Nephron progenitor cell (in vitro differentiated cells): ENCODE measurements around the gene WDR47.
"Not testable (repeated sequence)": the region's sequence is repeated elsewhere in the genome, so short reads cannot be mapped to it uniquely, and the experiment has no call there.

Source experiments
- DNase-seq: peaks from one replicate; pipeline ENCODE4 v3.0.0; 2021
- H3K27ac Mint-ChIP-seq: 2 replicates; pipeline ENCODE4 v1.8.0; 2021; ENCODE audit warnings: mild to moderate bottlenecking, moderate library complexity, mixed read lengths
- H3K27me3 Mint-ChIP-seq: 2 replicates; pipeline ENCODE4 v1.8.0; 2021; ENCODE audit warnings: mild to moderate bottlenecking, low read depth, mixed read lengths; ENCODE audit not compliant: poor library complexity
- H3K36me3 Mint-ChIP-seq: 2 replicates; pipeline ENCODE4 v1.8.0; 2021; ENCODE audit warnings: low read depth, mixed read lengths
- H3K4me1 Mint-ChIP-seq: 2 replicates; pipeline ENCODE4 v1.8.0; 2021; ENCODE audit warnings: mixed read lengths
- H3K4me3 Mint-ChIP-seq: 2 replicates; pipeline ENCODE4 v1.8.0; 2021; ENCODE audit warnings: mild to moderate bottlenecking, moderate library complexity, mixed read lengths
- H3K9me3 Mint-ChIP-seq: 2 replicates; pipeline ENCODE4 v1.8.0; 2021; ENCODE audit warnings: mild to moderate bottlenecking, moderate library complexity, mixed read lengths
- TF ChIP-seq, protein P1 (sequence below): fragments of 200-600 bp; sonication (generic); IDR thresholded peaks from 2 replicates; pipeline ENCODE4 v1.5.0; 2021; ENCODE audit warnings: antibody characterized with exemption

WDR47 gene

GRCh38 chr1:109017134-109017533 is 24.8 kb downstream of the WDR47 start:
- TF ChIP-seq, protein P1, sequence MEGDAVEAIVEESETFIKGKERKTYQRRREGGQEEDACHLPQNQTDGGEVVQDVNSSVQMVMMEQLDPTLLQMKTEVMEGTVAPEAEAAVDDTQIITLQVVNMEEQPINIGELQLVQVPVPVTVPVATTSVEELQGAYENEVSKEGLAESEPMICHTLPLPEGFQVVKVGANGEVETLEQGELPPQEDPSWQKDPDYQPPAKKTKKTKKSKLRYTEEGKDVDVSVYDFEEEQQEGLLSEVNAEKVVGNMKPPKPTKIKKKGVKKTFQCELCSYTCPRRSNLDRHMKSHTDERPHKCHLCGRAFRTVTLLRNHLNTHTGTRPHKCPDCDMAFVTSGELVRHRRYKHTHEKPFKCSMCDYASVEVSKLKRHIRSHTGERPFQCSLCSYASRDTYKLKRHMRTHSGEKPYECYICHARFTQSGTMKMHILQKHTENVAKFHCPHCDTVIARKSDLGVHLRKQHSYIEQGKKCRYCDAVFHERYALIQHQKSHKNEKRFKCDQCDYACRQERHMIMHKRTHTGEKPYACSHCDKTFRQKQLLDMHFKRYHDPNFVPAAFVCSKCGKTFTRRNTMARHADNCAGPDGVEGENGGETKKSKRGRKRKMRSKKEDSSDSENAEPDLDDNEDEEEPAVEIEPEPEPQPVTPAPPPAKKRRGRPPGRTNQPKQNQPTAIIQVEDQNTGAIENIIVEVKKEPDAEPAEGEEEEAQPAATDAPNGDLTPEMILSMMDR: no peak
- Mint-ChIP-seq H3K9me3 (peaks cover 13% of the 10 kb centered on the region), H3K36me3 (peaks cover 47% of the 10 kb centered on the region), H3K4me3 (no peak overlapping the region), H3K27ac (no peak overlapping the region), H3K4me1 (no peaks in the 10 kb centered on the region), H3K27me3 (no peaks in the 10 kb centered on the region)
- DNase-seq: no peak

DNA sequence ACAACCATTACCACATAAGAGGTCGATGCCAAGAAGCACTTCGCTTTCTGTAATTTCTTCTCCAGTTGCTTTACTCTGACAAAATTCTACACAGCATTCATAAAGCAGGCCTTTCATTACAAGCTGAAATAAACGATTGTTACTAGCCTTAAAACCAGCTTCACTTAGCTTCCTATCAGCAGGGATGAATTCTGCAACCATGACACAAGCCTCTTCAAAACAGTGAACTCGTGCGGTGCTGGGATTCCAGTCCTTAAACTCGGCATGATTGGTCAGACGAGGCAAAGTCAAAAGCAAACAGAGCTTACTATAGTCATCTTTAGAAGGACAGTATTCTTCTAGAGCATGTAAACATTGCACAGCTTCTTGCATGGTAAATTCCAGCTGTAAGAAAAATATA is 30.6 kb downstream of the WDR47 start:
- TF ChIP-seq, protein P1: no peak
- no peak for DNase-seq
- Mint-ChIP-seq H3K4me3 (no peak overlapping the region), H3K9me3 (peaks cover 4% of the 10 kb centered on the region), H3K4me1 (no peaks in the 10 kb centered on the region), H3K27me3 (no peaks in the 10 kb centered on the region), H3K36me3 (peaks cover 22% of the 10 kb centered on the region), H3K27ac (no peak overlapping the region)

DNA sequence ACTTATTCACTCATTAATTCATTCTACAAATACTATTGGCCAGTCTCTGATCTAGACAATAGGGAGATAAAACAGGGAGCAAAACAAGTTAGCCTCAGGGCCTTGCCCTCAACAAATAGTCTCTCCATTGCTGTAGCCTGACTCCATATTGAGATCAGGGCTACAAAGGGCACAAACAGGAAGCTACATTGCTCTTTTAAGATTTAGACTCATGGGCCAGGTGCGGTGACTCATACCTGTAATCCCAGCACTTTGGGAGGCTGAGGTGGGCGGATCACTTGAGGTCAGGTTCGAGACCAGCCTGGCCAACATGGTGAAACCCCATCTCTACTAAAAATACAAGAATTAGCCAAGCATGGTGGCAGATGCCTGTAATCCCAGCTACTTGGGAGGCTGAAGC is 45.3 kb downstream of the WDR47 start:
- H3K4me3 Mint-ChIP-seq, H3K4me1 Mint-ChIP-seq, H3K27ac Mint-ChIP-seq, DNase-seq, H3K27me3 Mint-ChIP-seq: not testable (repeated sequence)
- peaks cover 69% of the 10 kb centered on the region for H3K36me3 Mint-ChIP-seq
- H3K9me3 Mint-ChIP-seq: peaks cover 22% of the 10 kb centered on the region

DNA sequence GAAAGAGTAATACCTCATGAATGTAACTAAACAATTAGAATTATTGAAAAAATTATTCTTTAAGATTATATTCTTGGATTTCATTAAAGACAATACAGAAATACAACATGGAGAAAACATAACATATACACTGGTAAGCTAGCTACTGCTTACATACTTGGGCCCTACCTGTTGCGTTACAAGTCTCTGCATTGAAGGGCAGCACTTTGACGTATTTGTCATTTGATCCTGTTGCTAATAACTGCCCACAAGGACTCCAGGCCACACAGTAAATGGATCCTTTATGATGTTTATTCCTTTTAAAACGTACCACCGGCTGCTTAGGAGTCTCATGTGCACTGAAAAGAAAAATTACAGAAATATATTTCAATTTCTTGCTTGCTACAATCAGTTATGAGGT is 58.8 kb downstream of the WDR47 start:
- TF ChIP-seq, protein P1: no peak
- Mint-ChIP-seq H3K36me3 (peaks cover 40% of the 10 kb centered on the region), H3K9me3 (peaks cover 7% of the 10 kb centered on the region), H3K27ac (no peak overlapping the region), H3K4me1 (no peaks in the 10 kb centered on the region), H3K27me3 (no peaks in the 10 kb centered on the region), H3K4me3 (no peak overlapping the region)
- DNase-seq: no peak

DNA sequence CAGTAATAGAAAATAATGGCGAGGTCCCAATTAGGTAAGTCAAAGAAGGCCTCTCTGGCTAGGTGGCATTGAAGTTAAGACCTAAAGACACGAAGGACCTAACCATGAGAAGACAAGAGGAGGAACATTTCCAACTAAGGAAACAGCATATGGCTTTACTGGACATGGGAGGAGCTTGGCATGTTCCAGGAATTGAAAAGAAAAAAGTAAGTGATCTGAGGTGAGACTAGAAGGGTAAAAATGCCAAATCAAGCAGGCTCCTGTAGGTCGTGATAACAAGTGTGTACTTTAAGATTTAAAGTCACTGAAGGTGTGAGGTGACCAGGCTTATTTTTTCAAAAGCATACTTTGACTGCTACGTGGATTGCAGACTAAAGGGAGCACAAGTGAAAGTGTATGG is 65.2 kb downstream of the WDR47 start:
- Mint-ChIP-seq H3K27ac (peak overlapping the region; percentile 3), H3K4me3 (no peak overlapping the region), H3K36me3 (peaks cover 49% of the 10 kb centered on the region), H3K4me1 (no peaks in the 10 kb centered on the region), H3K9me3 (peaks cover 7% of the 10 kb centered on the region), H3K27me3 (no peaks in the 10 kb centered on the region)
- TF ChIP-seq, protein P1: no peak
- DNase-seq: no peak

DNA sequence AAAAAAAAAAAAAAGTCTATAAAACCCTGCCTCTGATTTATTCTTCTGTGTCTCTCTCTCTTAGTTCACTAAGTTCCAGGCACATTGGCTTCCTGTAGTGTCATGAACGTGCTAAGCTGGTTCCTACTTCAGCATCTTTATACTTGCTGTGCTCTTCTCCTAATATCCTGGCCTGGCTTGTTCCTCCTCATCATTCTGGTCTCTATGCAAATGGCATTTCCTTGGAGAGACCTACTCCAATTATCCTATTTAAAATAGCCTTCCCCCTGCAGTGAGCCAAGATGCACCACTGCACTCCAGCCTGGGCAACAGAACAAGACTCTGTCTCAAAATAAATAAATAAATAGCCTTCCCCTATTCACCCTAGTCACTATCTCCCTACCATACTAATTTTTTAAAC is 69.0 kb downstream of the WDR47 start:
- TF ChIP-seq, protein P1: no peak
- DNase-seq: no peak

More for the DNA sequence above, 69.0 kb downstream of the WDR47 start:
- H3K4me3 Mint-ChIP-seq: no peak overlapping the region
- peaks cover 29% of the 10 kb centered on the region for H3K36me3 Mint-ChIP-seq
- H3K27me3 Mint-ChIP-seq: no peaks in the 10 kb centered on the region
- no peaks in the 10 kb centered on the region for H3K9me3 Mint-ChIP-seq
- H3K27ac Mint-ChIP-seq: no peak overlapping the region
- H3K4me1 Mint-ChIP-seq: no peaks in the 10 kb centered on the region
